Hematopoietic multipotent progenitor cell treated with erythropoietin and hydrocortisone succinate and interleukin-3 and kit ligand, for 15 days (in vitro differentiated cells): ENCODE measurements around the gene ITPR1.

ENCODE experiments used
- DNase-seq: peaks from one replicate; pipeline ENCODE4 v3.0.0-alpha.2; 2015; ENCODE audit warnings: low spot score

Gene ITPR1

GRCh38 chr3:4509983-4510755, 17.0 kb downstream of the ITPR1 start:
- DNase-seq = no peak

DNA sequence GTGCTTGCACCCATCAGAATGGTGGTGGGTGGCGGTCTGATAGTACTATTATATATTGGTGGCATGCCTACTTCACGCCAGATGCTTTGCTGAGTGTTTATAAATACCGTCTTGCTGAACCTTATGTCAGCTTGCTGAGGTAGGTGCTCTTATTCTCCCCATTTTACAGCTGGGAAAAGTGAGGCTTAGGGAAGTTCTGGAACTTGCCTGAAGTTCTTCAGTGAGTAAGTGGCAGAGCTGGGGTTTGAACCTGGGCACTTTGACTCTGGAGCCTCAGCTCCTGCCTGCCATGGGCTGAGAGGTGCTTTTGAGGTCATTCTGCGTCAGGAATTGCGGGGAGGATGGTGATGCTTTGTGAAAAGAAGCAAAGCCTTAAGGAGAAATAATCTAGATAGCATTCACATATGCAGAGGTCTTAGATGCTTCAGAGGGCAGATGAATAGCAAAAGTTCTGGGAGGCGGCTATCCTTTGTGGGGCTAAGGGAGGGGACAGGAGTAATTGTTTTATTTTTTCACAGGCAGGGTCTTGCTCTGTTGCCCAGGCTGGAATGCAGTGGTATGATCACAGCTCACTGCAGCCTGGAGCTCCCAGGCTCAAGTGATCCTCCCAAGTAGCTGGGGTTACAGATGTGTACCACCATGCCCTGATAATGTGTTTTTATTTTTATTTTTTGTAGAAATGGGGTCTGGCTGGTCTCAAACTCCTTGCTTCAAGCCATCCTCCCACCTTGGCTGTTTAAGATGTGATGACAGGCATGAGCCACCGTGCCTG, 18.5 kb downstream of the ITPR1 start:
- no peak for DNase-seq

DNA sequence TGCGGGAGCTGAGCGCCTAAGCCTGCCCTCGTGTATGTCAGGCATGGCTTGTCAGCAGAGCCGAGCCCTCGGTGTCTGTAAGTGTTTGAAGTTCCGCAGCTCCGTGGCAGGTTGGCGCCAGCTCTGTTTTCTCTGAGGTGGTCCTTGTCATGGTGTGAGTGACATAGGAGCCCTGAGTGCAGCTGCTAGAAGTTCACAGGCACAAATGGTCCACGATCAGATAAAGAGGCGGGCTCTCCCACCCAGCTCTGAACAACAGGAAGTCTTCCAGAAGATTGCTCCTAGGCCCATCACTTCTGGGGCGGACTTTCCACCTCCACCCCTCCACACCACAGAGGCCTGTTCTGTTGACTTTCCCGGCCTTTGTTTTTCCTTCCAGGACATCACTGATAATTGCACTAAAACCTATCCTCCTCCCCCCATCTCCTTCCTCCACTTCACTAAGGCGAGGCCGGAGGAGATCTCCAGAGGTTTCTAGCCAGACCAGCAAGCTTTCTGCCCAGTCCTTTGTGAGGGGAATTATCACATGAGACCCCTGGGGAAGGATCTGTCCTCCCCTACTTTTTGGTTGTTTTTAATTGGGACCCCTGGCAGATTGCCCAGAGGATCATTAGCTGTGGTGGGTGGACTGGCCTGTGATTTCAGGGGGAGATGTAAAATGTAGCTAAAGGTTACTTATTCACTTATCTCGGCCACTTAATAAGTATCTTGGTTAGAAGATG, 19.9 kb downstream of the ITPR1 start:
- no peak for DNase-seq

- no peak for DNase-seq
Observed at GRCh38 chr3:4514321-4514720, 21.2 kb downstream of the ITPR1 start.

GRCh38 chr3:4514916-4515315, 21.8 kb downstream of the ITPR1 start:
- no peak for DNase-seq

DNA sequence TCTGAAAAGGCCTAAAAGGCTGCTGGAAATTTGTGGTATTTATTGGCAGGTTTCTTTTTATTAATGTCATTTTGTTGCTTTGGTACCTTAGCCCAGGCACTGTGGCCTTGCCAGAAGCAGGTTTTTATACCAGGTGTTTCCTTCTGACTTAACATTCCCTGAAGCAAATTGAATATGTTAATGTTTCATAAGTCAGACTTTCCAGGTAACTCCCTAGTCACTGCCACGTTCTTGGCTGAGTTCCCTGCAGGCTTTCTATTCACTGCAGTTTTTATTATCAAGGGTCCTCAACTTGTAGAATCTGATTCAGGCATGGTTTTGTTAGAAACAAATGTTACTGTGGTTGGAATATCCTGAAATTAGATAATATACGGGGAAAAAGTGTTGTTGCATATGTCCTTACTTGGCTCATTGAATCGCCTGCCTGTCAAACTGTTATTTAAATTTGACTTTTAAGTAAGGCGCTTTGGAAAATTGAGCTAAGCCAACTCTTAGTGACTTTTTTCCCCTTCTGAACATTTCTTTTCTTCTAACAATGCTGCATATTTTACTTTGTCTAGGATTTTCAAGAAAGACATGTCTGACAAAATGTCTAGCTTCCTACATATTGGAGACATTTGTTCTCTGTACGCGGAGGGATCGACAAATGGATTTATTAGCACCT, 22.9 kb downstream of the ITPR1 start:
- DNase-seq = no peak

DNA sequence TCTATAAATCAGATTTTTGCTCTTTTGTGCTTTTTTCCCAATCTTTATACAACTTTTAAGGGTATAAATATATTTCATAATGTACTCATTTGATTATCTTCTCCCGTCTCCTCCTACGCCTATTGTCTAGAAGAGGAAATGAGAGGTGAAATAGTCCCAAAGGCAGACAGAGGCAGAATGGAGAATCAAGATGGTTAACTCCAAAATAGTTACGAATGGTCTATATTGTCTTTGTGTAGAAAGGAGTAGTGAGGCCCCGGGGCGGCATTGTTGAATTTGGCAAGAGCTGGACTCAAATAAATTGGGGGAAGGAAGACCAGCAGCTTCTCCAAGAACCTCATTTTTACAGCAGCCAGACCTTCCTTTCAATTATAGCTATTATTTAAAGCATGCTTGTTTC, 23.9 kb downstream of the ITPR1 start:
- DNase-seq = no peak

GRCh38 chr3:4517643-4518311, 24.6 kb downstream of the ITPR1 start:
- DNase-seq = no peak

- DNase-seq = no peak
Observed at GRCh38 chr3:4520033-4520816, 27.1 kb downstream of the ITPR1 start.

DNA sequence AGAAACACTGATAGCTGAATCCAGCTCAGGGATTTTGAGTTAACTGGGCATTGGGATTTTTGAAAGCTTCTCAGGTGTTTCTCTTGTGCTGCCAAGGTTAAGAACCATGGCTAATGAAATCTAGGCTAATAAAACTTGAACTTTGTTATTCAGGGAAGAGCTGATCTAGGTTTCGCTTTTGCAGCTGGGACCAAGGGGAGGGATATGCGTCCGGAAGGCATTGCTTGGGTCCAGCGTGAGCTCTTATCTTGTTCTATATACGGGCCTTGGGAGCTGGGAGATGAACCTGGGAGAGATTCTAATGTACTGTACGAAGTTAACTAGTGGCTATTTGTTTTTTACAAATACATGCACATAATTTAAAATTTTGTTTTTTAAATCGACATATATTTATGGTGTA, 29.8 kb downstream of the ITPR1 start:
- DNase-seq = no peak

DNA sequence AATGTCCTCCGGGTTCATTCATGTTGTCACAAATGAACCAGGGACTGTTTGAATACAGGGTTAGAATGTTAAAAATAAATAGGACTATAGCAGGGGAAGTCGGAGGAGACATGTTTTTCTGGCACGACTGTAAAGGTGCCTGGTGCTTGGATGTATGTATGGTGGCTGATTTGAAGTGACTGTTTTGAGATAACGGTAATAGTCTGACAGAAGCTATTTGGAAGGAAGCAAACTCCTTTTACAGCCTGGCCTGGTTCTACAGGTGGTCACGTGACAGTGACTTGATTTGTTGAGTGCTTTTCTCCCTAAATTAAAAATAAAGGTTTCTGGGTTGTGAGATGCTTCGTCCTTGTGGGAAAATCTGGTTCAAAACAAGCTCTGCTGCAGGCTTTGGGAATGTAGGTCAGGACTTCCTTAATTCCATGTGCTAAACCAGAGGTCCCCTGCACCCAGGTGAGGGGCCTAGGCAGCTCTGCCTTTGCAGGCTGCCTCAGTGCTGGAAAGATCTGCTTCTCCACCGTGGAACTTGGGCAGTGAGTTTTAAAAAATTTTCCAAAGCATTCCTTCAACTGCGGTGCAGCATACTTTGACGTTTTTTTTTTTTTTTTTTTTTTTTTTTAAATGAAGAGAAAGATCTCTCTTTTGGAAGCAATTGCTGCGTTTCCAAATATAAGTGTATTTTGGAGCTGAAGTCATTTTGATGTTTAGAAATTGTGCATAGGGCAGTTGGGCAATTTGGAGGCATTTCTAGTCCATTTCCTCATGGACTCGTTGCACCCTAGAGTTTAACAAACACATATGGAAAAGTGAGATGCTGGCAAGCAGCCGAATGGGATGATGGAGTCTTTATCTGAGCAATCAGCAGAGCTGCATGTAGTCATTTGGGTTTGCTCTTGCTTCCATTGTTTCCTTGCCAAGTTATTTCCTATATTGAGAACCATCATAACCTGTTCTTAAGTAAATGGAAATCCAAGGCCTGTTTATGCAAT, 30.9 kb downstream of the ITPR1 start:
- DNase-seq = no peak

DNA sequence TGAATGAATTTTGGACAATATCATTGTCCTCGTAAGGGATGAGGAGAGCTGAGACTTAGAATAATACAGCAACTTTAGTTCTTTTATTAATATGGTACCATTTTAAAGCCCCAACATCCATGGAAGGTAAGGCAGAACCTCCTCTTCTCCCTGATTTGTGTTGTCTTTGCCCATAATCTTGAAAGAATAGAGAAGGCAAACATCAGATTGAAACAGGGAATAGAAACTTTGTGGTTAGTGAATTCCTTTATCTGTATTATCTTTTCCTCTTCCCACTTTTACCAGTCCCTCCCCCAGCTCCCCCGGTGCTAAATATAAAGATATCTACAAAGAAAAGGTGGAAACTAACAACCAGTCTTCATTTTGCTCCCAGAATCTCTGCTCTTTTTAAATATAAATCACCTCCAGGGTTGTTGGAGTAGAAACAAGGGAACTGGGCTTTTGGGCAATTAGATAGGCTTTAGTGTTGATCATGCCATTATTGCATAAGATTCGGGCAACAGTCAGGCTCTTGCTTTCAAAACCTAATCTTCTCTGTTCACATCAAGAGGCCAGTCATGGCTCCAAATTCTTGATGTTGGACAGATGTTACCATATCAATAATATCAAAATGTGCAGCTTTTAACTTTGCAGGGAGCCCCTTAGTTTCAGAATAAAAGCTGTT, 32.5 kb downstream of the ITPR1 start:
- DNase-seq = no peak

GRCh38 chr3:4528320-4528719, 35.2 kb downstream of the ITPR1 start:
- no peak for DNase-seq

GRCh38 chr3:4528819-4529600, 35.9 kb downstream of the ITPR1 start:
- no peak for DNase-seq

DNA sequence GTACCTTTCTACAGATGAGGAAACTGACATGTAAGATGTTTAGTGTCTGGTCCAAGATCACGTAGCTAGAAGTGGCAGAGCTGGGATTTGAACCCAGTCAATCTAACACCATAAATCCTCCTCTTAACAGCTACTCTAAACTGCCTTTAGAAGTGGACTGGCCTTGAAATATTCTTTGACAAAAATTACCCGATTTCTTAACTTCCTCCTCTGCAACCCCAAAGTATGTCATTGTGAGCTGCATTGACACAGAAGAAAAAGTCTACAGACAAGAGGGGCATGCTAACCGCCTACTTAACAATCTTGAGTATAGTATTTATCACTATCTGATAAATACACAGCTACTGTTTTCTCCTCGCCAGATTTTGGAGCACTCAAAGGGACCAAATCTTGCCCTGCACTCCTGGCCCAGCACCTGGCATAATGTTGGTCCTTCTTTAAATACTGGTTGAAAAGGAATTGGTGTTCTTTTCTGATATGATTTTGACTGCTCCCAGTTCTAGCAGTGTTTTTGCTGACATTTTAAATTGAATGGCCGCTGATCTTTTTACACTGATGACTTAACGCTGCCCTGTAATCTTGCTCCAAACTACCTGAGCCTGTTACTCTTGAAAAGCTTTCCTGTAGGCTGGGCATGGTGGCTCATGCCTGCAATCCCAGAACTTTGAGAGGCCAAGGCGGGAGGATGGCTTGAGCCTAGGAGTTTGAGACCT, 36.9 kb downstream of the ITPR1 start:
- DNase-seq = no peak

- no peak for DNase-seq
Observed at GRCh38 chr3:4531478-4532025, 38.4 kb downstream of the ITPR1 start.

GRCh38 chr3:4532535-4533112, 39.5 kb downstream of the ITPR1 start:
- DNase-seq = no peak
